Panc1 (cell line): Measurements from ENCODE around the gene PIN1. TPM values are rescaled to one million over a fixed set of nuclear protein-coding genes. Genes with fewer than 3 reads are reported as not detected.
"Not testable (repeated sequence)": the region's sequence is repeated elsewhere in the genome, so short reads cannot be mapped to it uniquely, and the experiment has no call there.

Experiments
- ATAC-seq: fragments of 200-7000 bp; cut with Tn5 transposase; 2 replicates; pipeline ENCODE4 v1.9.1; 2020; ENCODE audit warnings: mild to moderate bottlenecking, moderate library complexity
- BruUV-seq: library from RNA; stranded (reverse); fragments of 400-500 nt; replicated peaks from 2 replicates; lab custom pipeline; 2021; lab: Mats Ljungman, UMichigan
- CTCF ChIA-PET: fragments of 300-600 bp; sonication (Branson Sonifier 250); formaldehyde crosslinking; loops from one replicate; lab custom pipeline; 2022; ENCODE audit warnings: antibody characterized with exemption; lab: Charles Lee
- POLR2A ChIA-PET: fragments of 300-600 bp; sonication (Branson Sonifier 250); formaldehyde crosslinking; loops from one replicate; lab custom pipeline; 2022; ENCODE audit warnings: antibody characterized with exemption; lab: Charles Lee
- DNase-seq: peaks from one replicate; pipeline ENCODE4 v3.0.0-alpha.2; 2010; ENCODE audit warnings: low read depth, low spot score
- H3K27ac ChIP-seq: 2 replicates; pipeline ENCODE4 v1.5.1; 2011; ENCODE audit warnings: mild to moderate bottlenecking, low read length, inconsistent platforms
- H3K27me3 ChIP-seq: fragments of 200-500 bp; sonication (Bioruptor generic); 2 replicates; pipeline ENCODE4 v1.6.0; 2014; ENCODE audit warnings: low read length, inconsistent platforms; ENCODE audit not compliant: control insufficient read depth, insufficient read depth
- H3K36me3 ChIP-seq: fragments of 200-500 bp; sonication (Bioruptor generic); 2 replicates; pipeline ENCODE4 v1.5.1; 2014; ENCODE audit warnings: inconsistent platforms, mild to moderate bottlenecking, low read length, moderate library complexity; ENCODE audit not compliant: control insufficient read depth, insufficient read depth
- H3K4me1 ChIP-seq: 2 replicates; pipeline ENCODE4 v1.5.1; 2011; ENCODE audit warnings: inconsistent platforms, mild to moderate bottlenecking, low read length, moderate library complexity; ENCODE audit not compliant: control insufficient read depth, insufficient read depth
- H3K4me3 ChIP-seq, 2 experiments: 2 replicates each; pipeline ENCODE4 v1.5.1; 2011 to 2012; ENCODE audit warnings: low read depth in 2 of 2, low read length in 2 of 2, mild to moderate bottlenecking in 2 of 2, inconsistent platforms in 1 of 2, moderate library complexity in 1 of 2
- H3K9me3 ChIP-seq: fragments of 200-500 bp; sonication (Bioruptor generic); 2 replicates; pipeline ENCODE4 v1.5.1; 2014; ENCODE audit warnings: low read depth, mild to moderate bottlenecking, inconsistent platforms, low read length, moderate library complexity; ENCODE audit not compliant: control insufficient read depth, insufficient read depth
- CTCF ChIP-seq: fragments of 450-650 bp; IDR thresholded peaks from 2 replicates; pipeline ENCODE4 v1.5.1; 2017; ENCODE audit warnings: mild to moderate bottlenecking
- POLR2AphosphoS5 ChIP-seq: IDR thresholded peaks from 2 replicates; pipeline ENCODE4 v1.6.1; 2012; ENCODE audit warnings: mild to moderate bottlenecking, low read depth, low read length, moderate library complexity
- SIN3A ChIP-seq: IDR thresholded peaks from 2 replicates; pipeline ENCODE4 v1.6.1; 2012; ENCODE audit warnings: low read depth, mild to moderate bottlenecking, low read length, moderate library complexity, borderline replicate concordance; ENCODE audit not compliant: insufficient read depth
- TCF7L2 ChIP-seq: IDR thresholded peaks from 2 replicates; pipeline ENCODE4 v1.6.1; 2011; ENCODE audit warnings: mild to moderate bottlenecking, low read depth, low read length, inconsistent platforms
- in situ Hi-C: cut with HindIII; loops from 2 replicates; pipeline ENCODE4 v1.10.0; 2016; ENCODE audit warnings: low sequenced_read_pairs, low pct_unique_long_range_greater_than_20kb
- intact Hi-C: fragments of 100-400 bp; cut with micrococcal nuclease; formaldehyde crosslinking; loops from one replicate; pipeline ENCODE4 v1.10.0; 2022; ENCODE audit not compliant: unreplicated experiment
- total RNA-seq: library from RNA; stranded (reverse); gene quantifications from one replicate; pipeline ENCODE4 v1.2.1, GENCODE V29; 2021; ENCODE audit not compliant: unreplicated experiment
- TF ChIP-seq, protein P1 (sequence below), 2 experiments: IDR thresholded peaks; 2 replicates each; pipeline ENCODE4 v1.6.1; 2011 to 2012; ENCODE audit warnings: low read depth in 2 of 2, control low read depth in 1 of 2, low read length in 1 of 2, mild to moderate bottlenecking in 1 of 2, moderate library complexity in 1 of 2; ENCODE audit not compliant: insufficient read depth in 1 of 2

The PIN1 gene
- total RNA-seq, 1 experiment from 2014 or later = 102 TPM

GRCh38 chr19:9789066-9789465 lies 46.1 kb upstream of the PIN1 start:
- intact Hi-C loops = no loop called here
- H3K36me3 ChIP-seq = no peaks in the 10 kb centered on the region
- no TSS peak for BruUV-seq
- DNase-seq (no peak), ATAC-seq (no peak)
- in situ Hi-C loops = no loop called here
- no peak overlapping the region for H3K27ac ChIP-seq
- ChIA-PET POLR2A (interaction anchor here (0.6 to 0.7 kb wide), 2 partner anchors 20 to 163 kb away, joined by 7 read pairs; partner anchors contain the start of gene ZNF846), CTCF (no interaction called here)
- no peak overlapping the region for H3K4me3 ChIP-seq
- peaks cover 4% of the 10 kb centered on the region; the same call in 1 of the 2 replicates for H3K4me1 ChIP-seq
- H3K27me3 ChIP-seq = no peaks in the 10 kb centered on the region
- H3K9me3 ChIP-seq = no peaks in the 10 kb centered on the region
- TF ChIP-seq TCF7L2 (no peak), SIN3A (no peak), POLR2AphosphoS5 (no peak), CTCF (no peak)
- TF ChIP-seq, protein P1, sequence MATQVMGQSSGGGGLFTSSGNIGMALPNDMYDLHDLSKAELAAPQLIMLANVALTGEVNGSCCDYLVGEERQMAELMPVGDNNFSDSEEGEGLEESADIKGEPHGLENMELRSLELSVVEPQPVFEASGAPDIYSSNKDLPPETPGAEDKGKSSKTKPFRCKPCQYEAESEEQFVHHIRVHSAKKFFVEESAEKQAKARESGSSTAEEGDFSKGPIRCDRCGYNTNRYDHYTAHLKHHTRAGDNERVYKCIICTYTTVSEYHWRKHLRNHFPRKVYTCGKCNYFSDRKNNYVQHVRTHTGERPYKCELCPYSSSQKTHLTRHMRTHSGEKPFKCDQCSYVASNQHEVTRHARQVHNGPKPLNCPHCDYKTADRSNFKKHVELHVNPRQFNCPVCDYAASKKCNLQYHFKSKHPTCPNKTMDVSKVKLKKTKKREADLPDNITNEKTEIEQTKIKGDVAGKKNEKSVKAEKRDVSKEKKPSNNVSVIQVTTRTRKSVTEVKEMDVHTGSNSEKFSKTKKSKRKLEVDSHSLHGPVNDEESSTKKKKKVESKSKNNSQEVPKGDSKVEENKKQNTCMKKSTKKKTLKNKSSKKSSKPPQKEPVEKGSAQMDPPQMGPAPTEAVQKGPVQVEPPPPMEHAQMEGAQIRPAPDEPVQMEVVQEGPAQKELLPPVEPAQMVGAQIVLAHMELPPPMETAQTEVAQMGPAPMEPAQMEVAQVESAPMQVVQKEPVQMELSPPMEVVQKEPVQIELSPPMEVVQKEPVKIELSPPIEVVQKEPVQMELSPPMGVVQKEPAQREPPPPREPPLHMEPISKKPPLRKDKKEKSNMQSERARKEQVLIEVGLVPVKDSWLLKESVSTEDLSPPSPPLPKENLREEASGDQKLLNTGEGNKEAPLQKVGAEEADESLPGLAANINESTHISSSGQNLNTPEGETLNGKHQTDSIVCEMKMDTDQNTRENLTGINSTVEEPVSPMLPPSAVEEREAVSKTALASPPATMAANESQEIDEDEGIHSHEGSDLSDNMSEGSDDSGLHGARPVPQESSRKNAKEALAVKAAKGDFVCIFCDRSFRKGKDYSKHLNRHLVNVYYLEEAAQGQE (IDR thresholded peaks at IDR 0.05; ENCODE audit: insufficient read depth in 1 of 2, low read depth in 2 of 2, low read length in 1 of 2) = no peak

- H3K4me1 ChIP-seq, CTCF ChIA-PET: not testable (repeated sequence)
Measured at GRCh38 chr19:9789579-9789978, 45.5 kb upstream of the PIN1 start.

GRCh38 chr19:9791073-9791367 lies 44.1 kb upstream of the PIN1 start:
- CTCF ChIA-PET = interaction anchor here (0.6 to 0.7 kb wide), 3 partner anchors 234 to 347 kb away, joined by 4 to 12 read pairs (median 8); no protein-coding TSS in a partner anchor
- H3K9me3 ChIP-seq, POLR2A ChIA-PET, H3K27me3 ChIP-seq, H3K36me3 ChIP-seq, ATAC-seq, DNase-seq, H3K4me1 ChIP-seq, BruUV-seq, H3K27ac ChIP-seq, in situ Hi-C loops: not testable (repeated sequence)
- H3K4me3 ChIP-seq = peak overlapping the region; percentile 30 to 42
- intact Hi-C loops = loop anchor here (10.0 kb wide), 1 partner anchor 206 kb away; the partner anchor contains the start of gene ZNF121

More at GRCh38 chr19:9789579-9789978, 45.5 kb upstream of the PIN1 start:
- intact Hi-C loops, POLR2A ChIA-PET, H3K9me3 ChIP-seq, DNase-seq, in situ Hi-C loops, ATAC-seq, H3K36me3 ChIP-seq, H3K4me3 ChIP-seq, BruUV-seq, H3K27me3 ChIP-seq: not testable (repeated sequence)
- 0 out of 2 replicates have a peak overlapping the region, but pooled peaks have one; percentile 44 for H3K27ac ChIP-seq
